ENCODE data around the gene TEPSIN.
A peak's percentile ranks its signal among the peaks of the same experiment; 100 is the strongest.

Gene TEPSIN

GRCh38 chr17:81249223-81250040 lies 10.6 kb upstream of the TEPSIN start:
- no peak for DNase-seq (ENCODE audit: low read depth in 3 of 3)

GRCh38 chr17:81248649-81249048 lies 9.8 kb upstream of the TEPSIN start:
- no peak for DNase-seq (ENCODE audit: low read depth in 3 of 3)

- no peak for DNase-seq (ENCODE audit: low read depth in 3 of 3)
These were observed 8.6 kb upstream of the TEPSIN start for GRCh38 chr17:81247339-81247990.

- no peak for DNase-seq (ENCODE audit: low read depth in 3 of 3)
These were observed 8.0 kb upstream of the TEPSIN start for GRCh38 chr17:81246679-81247338.

GRCh38 chr17:81246343-81246670 lies 7.5 kb upstream of the TEPSIN start:
- no peak for DNase-seq (ENCODE audit: low read depth in 3 of 3)

- DNase-seq (ENCODE audit: low read depth in 3 of 3): no peak
These were observed 6.9 kb upstream of the TEPSIN start for GRCh38 chr17:81245665-81246342.

- DNase-seq (ENCODE audit: low read depth in 3 of 3): no peak
These were observed 6.3 kb upstream of the TEPSIN start for GRCh38 chr17:81245024-81245664.

GRCh38 chr17:81244358-81245023 lies 5.6 kb upstream of the TEPSIN start:
- no peak for DNase-seq (ENCODE audit: low read depth in 3 of 3)

GRCh38 chr17:81243333-81243664 lies 4.4 kb upstream of the TEPSIN start:
- DNase-seq (ENCODE audit: low read depth in 3 of 3): no peak

- no peak for DNase-seq (ENCODE audit: low read depth in 3 of 3)
These were observed 3.8 kb upstream of the TEPSIN start for GRCh38 chr17:81242421-81243332.

GRCh38 chr17:81241648-81242420 lies 3.0 kb upstream of the TEPSIN start:
- DNase-seq (ENCODE audit: low read depth in 3 of 3): peak; percentile 26 to 62 (median 41)

GRCh38 chr17:81241203-81241602 lies 2.3 kb upstream of the TEPSIN start:
- no peak for DNase-seq (ENCODE audit: low read depth in 3 of 3)

- DNase-seq (ENCODE audit: low read depth in 3 of 3): no peak
These were observed 1.9 kb upstream of the TEPSIN start for GRCh38 chr17:81240761-81241160.

- DNase-seq (ENCODE audit: low read depth in 3 of 3): peak in 2 of 3 donors; percentile 14 to 38
These were observed 1.1 kb upstream of the TEPSIN start for GRCh38 chr17:81239714-81240555.

- no peak for DNase-seq (ENCODE audit: low read depth in 3 of 3)
These were observed 403 bp downstream of the TEPSIN start for GRCh38 chr17:81238490-81238814.

GRCh38 chr17:81237591-81238489 lies 1.0 kb downstream of the TEPSIN start:
- no peak for DNase-seq (ENCODE audit: low read depth in 3 of 3)

GRCh38 chr17:81236784-81237183 lies 2.1 kb downstream of the TEPSIN start:
- DNase-seq (ENCODE audit: low read depth in 3 of 3): no peak

Measured in stimulated activated CD4-positive, alpha-beta T cell treated with anti-CD3 and anti-CD28 coated beads, TNF-alpha, amount 100 ng/mL, for 48 hours (primary cell).